MCF 10A (cell line): Measurements from ENCODE around the gene HSPA5. TPM values are rescaled to one million over a fixed set of nuclear protein-coding genes. Genes with fewer than 3 reads are reported as not detected.
"Not testable (repeated sequence)": the region's sequence is repeated elsewhere in the genome, so short reads cannot be mapped to it uniquely, and the experiment has no call there.

Experiments used
- BruUV-seq: library from RNA; stranded (reverse); fragments of 400-500 nt; replicated peaks from 2 replicates; lab custom pipeline; 2021; lab: Mats Ljungman, UMichigan
- CTCF ChIA-PET: fragments of 300-600 bp; sonication (Branson Sonifier 250); formaldehyde crosslinking; extraction: SDS; loops from one replicate; lab custom pipeline; 2021; ENCODE audit warnings: antibody characterized with exemption, inconsistent platforms; lab: Yijun Ruan, JAX
- POLR2A ChIA-PET: fragments of 300-600, 350-650 bp; sonication (Branson Sonifier 250); formaldehyde crosslinking; extraction: SDS; loops from one replicate; lab custom pipeline; 2020; ENCODE audit warnings: antibody characterized with exemption, inconsistent platforms; lab: Yijun Ruan, JAX
- DNase-seq: peaks from one replicate; pipeline ENCODE4 v3.0.0-alpha.2; 2018; ENCODE audit not compliant: unreplicated experiment
- H3K27ac Mint-ChIP-seq: one replicate; pipeline ENCODE4 v1.8.0; 2022; ENCODE audit warnings: mild to moderate bottlenecking, low read depth, mixed read lengths; ENCODE audit not compliant: unreplicated experiment
- H3K27me3 Mint-ChIP-seq: one replicate; pipeline ENCODE4 v1.8.0; 2022; ENCODE audit warnings: mixed read lengths; ENCODE audit not compliant: insufficient read depth, unreplicated experiment
- H3K36me3 Mint-ChIP-seq: one replicate; pipeline ENCODE4 v1.8.0; 2022; ENCODE audit warnings: mild to moderate bottlenecking, moderate library complexity, mixed read lengths; ENCODE audit not compliant: insufficient read depth, unreplicated experiment
- H3K4me1 Mint-ChIP-seq: one replicate; pipeline ENCODE4 v1.8.0; 2022; ENCODE audit warnings: mixed read lengths; ENCODE audit not compliant: insufficient read depth, unreplicated experiment
- H3K4me3 Mint-ChIP-seq: one replicate; pipeline ENCODE4 v1.8.0; 2022; ENCODE audit warnings: mild to moderate bottlenecking, moderate library complexity, mixed read lengths; ENCODE audit not compliant: unreplicated experiment
- H3K9me3 Mint-ChIP-seq: one replicate; pipeline ENCODE4 v1.8.0; 2022; ENCODE audit warnings: mixed read lengths; ENCODE audit not compliant: unreplicated experiment
- intact Hi-C: fragments of 100-400 bp; cut with micrococcal nuclease; formaldehyde crosslinking; loops from 2 replicates; pipeline ENCODE4 v1.14.1; 2022
- total RNA-seq: library from RNA; stranded (reverse); gene quantifications from 2 replicates; pipeline ENCODE4 v1.2.3, GENCODE V29; 2022
- TF ChIP-seq, protein P1 (sequence below): fragments of 200-600 bp; IDR thresholded peaks from one replicate; pipeline ENCODE4 v1.8.0; 2022; ENCODE audit warnings: antibody characterized with exemption, mild to moderate bottlenecking; ENCODE audit not compliant: unreplicated experiment

The HSPA5 gene
- total RNA-seq, 1 experiment from 2014 or later, result 1,165 TPM

DNA sequence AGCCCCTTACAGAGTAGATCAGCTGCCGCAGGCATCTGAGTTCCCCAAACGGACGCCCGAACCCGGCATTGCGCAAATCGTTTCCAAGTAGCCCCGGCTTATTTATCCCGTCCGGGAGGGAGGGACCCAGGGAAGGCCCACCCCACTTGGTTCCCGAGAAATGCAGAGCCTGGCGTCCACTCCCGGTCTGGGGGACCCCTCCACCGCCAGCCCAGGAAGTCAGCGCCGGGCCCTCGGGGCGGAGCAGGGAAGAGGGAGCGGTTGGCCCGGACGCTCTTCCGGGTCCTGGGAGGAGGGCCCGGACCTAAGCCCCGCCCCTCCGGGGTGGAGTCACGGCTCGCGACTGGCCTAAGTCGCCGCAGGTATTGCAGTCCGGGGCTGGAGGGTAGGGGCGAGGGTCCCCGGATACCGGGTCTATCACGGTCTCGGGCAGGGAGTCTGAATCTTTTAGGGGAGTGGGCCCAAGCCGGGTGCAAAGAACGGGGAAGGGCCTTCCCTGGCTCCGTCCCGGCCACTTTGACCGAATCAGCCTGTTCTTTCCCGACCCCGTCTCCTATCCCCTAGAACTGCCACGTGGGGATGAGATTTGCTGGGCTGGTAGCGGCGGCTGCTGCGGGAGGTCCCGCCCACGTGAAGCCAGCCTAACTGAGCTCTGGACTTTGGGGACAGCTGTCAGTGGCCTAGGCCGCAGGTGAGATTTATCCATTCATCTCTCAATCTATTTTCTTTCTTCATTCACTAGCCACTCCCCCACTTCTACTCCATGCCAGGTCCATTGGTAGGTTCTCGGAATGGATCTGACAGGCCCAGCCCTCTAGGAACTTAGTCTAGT, 40.7 kb downstream of the HSPA5 start, which contains the start of gene RABEPK:
RABEPK (plus strand) TSS at position 327 of the 832 bp plus-strand sequence. CDS start 2,472 bp downstream, outside the sequence.
- Mint-ChIP-seq H3K4me3 (peak within 1 kb of the TSS; percentile 95), H3K27ac (peak within 1 kb of the TSS; percentile 92), H3K9me3 (no peaks in the 10 kb centered on the region), H3K27me3 (no peaks in the 10 kb centered on the region), H3K36me3 (peaks cover 34% of the 10 kb centered on the region), H3K4me1 (peaks cover 7% of the 10 kb centered on the region)
- TF ChIP-seq, protein P1, sequence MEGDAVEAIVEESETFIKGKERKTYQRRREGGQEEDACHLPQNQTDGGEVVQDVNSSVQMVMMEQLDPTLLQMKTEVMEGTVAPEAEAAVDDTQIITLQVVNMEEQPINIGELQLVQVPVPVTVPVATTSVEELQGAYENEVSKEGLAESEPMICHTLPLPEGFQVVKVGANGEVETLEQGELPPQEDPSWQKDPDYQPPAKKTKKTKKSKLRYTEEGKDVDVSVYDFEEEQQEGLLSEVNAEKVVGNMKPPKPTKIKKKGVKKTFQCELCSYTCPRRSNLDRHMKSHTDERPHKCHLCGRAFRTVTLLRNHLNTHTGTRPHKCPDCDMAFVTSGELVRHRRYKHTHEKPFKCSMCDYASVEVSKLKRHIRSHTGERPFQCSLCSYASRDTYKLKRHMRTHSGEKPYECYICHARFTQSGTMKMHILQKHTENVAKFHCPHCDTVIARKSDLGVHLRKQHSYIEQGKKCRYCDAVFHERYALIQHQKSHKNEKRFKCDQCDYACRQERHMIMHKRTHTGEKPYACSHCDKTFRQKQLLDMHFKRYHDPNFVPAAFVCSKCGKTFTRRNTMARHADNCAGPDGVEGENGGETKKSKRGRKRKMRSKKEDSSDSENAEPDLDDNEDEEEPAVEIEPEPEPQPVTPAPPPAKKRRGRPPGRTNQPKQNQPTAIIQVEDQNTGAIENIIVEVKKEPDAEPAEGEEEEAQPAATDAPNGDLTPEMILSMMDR, result no peak
- intact Hi-C loops, result no loop called here
- CTCF ChIA-PET, result interaction anchor here (1.0 kb wide), 1 partner anchor 26 kb away, joined by 3 read pairs; no protein-coding TSS in a partner anchor
- BruUV-seq, result TSS peak; percentile 89
- DNase-seq, result peak; percentile 95
- POLR2A ChIA-PET, result interaction anchor here (0.5 to 9.1 kb wide), 23 partner anchors 8 to 1961 kb away, joined by 3 to 138 read pairs (median 5); partner anchors contain the start of genes ARPC5L, GAPVD1, GOLGA1 and HSPA5

- CTCF ChIA-PET, H3K4me1 Mint-ChIP-seq, H3K27ac Mint-ChIP-seq, H3K9me3 Mint-ChIP-seq, H3K4me3 Mint-ChIP-seq, BruUV-seq, H3K27me3 Mint-ChIP-seq, POLR2A ChIA-PET, DNase-seq, H3K36me3 Mint-ChIP-seq, intact Hi-C loops: not testable (repeated sequence)
Observed at GRCh38 chr9:125195591-125195990, 45.6 kb downstream of the HSPA5 start.

DNA sequence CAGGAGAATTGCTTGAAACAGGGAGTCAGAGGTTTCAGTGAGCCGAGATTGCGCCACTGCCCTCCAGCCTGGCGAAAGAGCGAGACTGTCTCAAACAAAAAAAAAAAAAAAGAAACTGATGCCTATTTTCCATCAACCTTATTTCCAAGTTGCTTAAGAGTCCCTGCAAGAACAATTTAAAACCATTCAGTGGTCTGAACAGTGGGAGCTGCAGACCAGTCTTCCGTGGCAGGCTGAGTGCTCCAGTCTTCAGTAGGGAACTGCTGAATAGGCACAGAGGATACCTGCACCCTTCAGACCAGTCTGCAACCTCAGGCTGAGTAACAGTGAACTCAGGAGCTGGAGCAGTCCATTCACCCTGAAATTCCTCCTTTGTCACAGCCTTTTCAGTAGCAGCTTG, 46.7 kb downstream of the HSPA5 start:
- POLR2A ChIA-PET, result interaction anchor here (0.6 kb wide), 1 partner anchor 17 kb away, joined by 4 read pairs; no protein-coding TSS in a partner anchor
- H3K36me3 Mint-ChIP-seq, H3K4me3 Mint-ChIP-seq, H3K9me3 Mint-ChIP-seq, BruUV-seq, intact Hi-C loops, DNase-seq, H3K27me3 Mint-ChIP-seq, H3K4me1 Mint-ChIP-seq, H3K27ac Mint-ChIP-seq: not testable (repeated sequence)
- CTCF ChIA-PET, result interaction anchor here (0.6 kb wide), 1 partner anchor 293 kb away, joined by 3 read pairs; no protein-coding TSS in a partner anchor

DNA sequence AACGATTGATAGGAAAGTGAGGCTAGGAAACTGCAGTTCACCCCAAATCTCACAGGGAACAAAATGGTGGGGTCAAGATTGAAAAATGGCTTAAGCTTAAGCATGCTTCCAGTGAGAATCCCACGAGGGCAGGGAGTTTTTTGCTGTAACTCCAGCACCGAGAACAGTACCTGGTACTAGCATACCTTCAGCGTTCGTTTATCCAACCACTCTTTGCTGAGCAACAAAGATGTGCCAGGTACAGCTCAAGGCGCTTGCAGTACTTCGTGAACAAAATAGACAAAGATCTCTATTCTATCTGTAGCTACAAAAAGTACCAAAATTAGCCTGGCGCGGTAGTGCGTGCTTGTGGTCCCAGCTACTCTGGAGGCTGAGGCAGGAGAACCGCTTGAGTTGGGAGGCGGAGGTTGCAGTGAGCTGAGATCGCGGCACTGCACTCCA, 50.8 kb downstream of the HSPA5 start:
- no peak for DNase-seq
- ChIA-PET POLR2A (interaction anchor here (0.7 to 4.7 kb wide), 7 partner anchors 9 to 135 kb away, joined by 3 to 68 read pairs (median 3); partner anchors contain the start of genes HSPA5 and RABEPK), CTCF (interaction anchor here (0.6 to 0.7 kb wide), 5 partner anchors 29 to 1890 kb away, joined by 3 to 4 read pairs (median 4); no protein-coding TSS in a partner anchor)
- H3K27me3 Mint-ChIP-seq, result no peaks in the 10 kb centered on the region
- no TSS peak for BruUV-seq
- H3K27ac Mint-ChIP-seq, result peak overlapping the region; percentile 83
- TF ChIP-seq, protein P1, result no peak
- intact Hi-C loops, result no loop called here
- H3K9me3 Mint-ChIP-seq, result no peaks in the 10 kb centered on the region
- H3K36me3 Mint-ChIP-seq, result peaks cover 14% of the 10 kb centered on the region
- no peaks in the 10 kb centered on the region for H3K4me1 Mint-ChIP-seq
- H3K4me3 Mint-ChIP-seq, result peak overlapping the region; percentile 90
